Measurements from ENCODE around the gene SMYD3. TPM values are rescaled to one million over a fixed set of nuclear protein-coding genes. Genes with fewer than 3 reads are reported as not detected.
"Not testable (repeated sequence)": the region's sequence is repeated elsewhere in the genome, so short reads cannot be mapped to it uniquely, and the experiment has no call there.

The SMYD3 gene
- polyA plus RNA-seq, 1 experiment: 39.9 TPM

GRCh38 chr1:245715970-245716369, 791.1 kb downstream of the SMYD3 start:
- Histone ChIP-seq H3K4me3 (ENCODE audit: low read depth, low read length) (no peak overlapping the region), H3K9me3 (ENCODE audit: control insufficient read depth, insufficient read depth, low read length) (no peaks in the 10 kb centered on the region; the same call in 1 of the 2 replicates), H3K27me3 (ENCODE audit: control insufficient read depth, insufficient read depth, low read length) (no peaks in the 10 kb centered on the region), H3K27ac (ENCODE audit: low read depth, low read length) (no peak overlapping the region)
- ChIA-PET CTCF (no interaction called here), POLR2A (interaction anchor here (0.8 to 1.0 kb wide), 2 partner anchors 48 to 107 kb away, joined by 3 to 4 read pairs; no protein-coding TSS in a partner anchor)
- DNase-seq (ENCODE audit: low read depth, low spot score): peak; percentile 48
- TF ChIP-seq CTCF (IDR thresholded peaks at IDR 0.05; ENCODE audit: low read depth, low read length): no peak

- DNase-seq (ENCODE audit: low read depth, low spot score): no peak
- Histone ChIP-seq H3K4me3 (ENCODE audit: low read depth, low read length) (no peak overlapping the region), H3K27ac (ENCODE audit: low read depth, low read length) (no peak overlapping the region), H3K27me3 (ENCODE audit: control insufficient read depth, insufficient read depth, low read length) (no peaks in the 10 kb centered on the region), H3K9me3 (ENCODE audit: control insufficient read depth, insufficient read depth, low read length) (no peaks in the 10 kb centered on the region; the same call in 1 of the 2 replicates)
- ChIA-PET CTCF (no interaction called here), POLR2A (interaction anchor here (0.8 to 1.0 kb wide), 2 partner anchors 49 to 108 kb away, joined by 3 to 4 read pairs; no protein-coding TSS in a partner anchor)
- no peak for TF ChIP-seq CTCF (IDR thresholded peaks at IDR 0.05; ENCODE audit: low read depth, low read length)
These were observed 791.8 kb downstream of the SMYD3 start for GRCh38 chr1:245715291-245715701.

- H3K4me3 ChIP-seq (ENCODE audit: low read depth, low read length); H3K27me3 ChIP-seq (ENCODE audit: control insufficient read depth, insufficient read depth, low read length); POLR2A ChIA-PET; H3K9me3 ChIP-seq (ENCODE audit: control insufficient read depth, insufficient read depth, low read length); H3K27ac ChIP-seq (ENCODE audit: low read depth, low read length); DNase-seq (ENCODE audit: low read depth, low spot score); CTCF ChIA-PET: not testable (repeated sequence)
These were observed 793.1 kb downstream of the SMYD3 start for GRCh38 chr1:245714027-245714426.

GRCh38 chr1:245710961-245711903, 795.8 kb downstream of the SMYD3 start:
- Histone ChIP-seq H3K27me3 (ENCODE audit: control insufficient read depth, insufficient read depth, low read length) (no peaks in the 10 kb centered on the region), H3K9me3 (ENCODE audit: control insufficient read depth, insufficient read depth, low read length) (no peaks in the 10 kb centered on the region; the same call in 1 of the 2 replicates), H3K27ac (ENCODE audit: low read depth, low read length) (no peak overlapping the region), H3K4me3 (ENCODE audit: low read depth, low read length) (no peak overlapping the region)
- POLR2A ChIA-PET: no interaction called here
- no peak for TF ChIP-seq CTCF (IDR thresholded peaks at IDR 0.05; ENCODE audit: low read depth, low read length)
- DNase-seq (ENCODE audit: low read depth, low spot score): no peak
- CTCF ChIA-PET: no interaction called here

GRCh38 chr1:245707941-245708340, 799.1 kb downstream of the SMYD3 start:
- ChIA-PET CTCF (no interaction called here), POLR2A (no interaction called here)
- DNase-seq (ENCODE audit: low read depth, low spot score): no peak
- no peaks in the 10 kb centered on the region for H3K27me3 ChIP-seq (ENCODE audit: control insufficient read depth, insufficient read depth, low read length)
- no peak overlapping the region for H3K4me3 ChIP-seq (ENCODE audit: low read depth, low read length)
- no peaks in the 10 kb centered on the region; the same call in 1 of the 2 replicates for H3K9me3 ChIP-seq (ENCODE audit: control insufficient read depth, insufficient read depth, low read length)
- TF ChIP-seq CTCF (IDR thresholded peaks at IDR 0.05; ENCODE audit: low read depth, low read length): no peak
- no peak overlapping the region for H3K27ac ChIP-seq (ENCODE audit: low read depth, low read length)
